ENCODE results near the gene SHCBP1L.

Gene SHCBP1L

DNA sequence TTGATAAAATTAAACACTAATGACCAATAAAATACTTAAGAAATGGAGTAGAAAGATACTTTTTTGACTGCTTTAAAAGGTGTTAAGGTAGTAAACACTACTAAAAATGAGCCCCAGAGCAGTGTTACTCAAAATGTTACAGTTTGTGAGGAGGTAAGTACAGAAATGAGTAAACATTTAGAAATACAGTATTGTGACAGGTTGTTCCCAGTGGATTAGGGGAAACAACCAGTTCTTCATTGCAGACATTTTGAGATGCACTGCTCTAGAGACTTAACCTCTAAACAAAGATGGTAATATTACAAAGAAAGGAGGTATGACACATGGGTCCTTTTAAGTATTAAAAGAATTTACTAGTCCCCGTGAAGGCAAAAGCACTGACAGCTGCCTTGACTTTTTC, 101.1 kb downstream of the SHCBP1L start:
- Histone ChIP-seq H3K27ac (no peak overlapping the region), H3K9me3 (no peaks in the 10 kb centered on the region), H3K27me3 (no peaks in the 10 kb centered on the region), H3K4me1 (ENCODE audit: control insufficient read depth in 1 of 2, insufficient read depth in 1 of 2, low read depth in 1 of 2, low read length in 1 of 2) (no peaks in the 10 kb centered on the region), H3K4me3 (ENCODE audit: low read depth in 1 of 2, low read length in 1 of 2) (no peak overlapping the region), H3K36me3 (peaks cover 90% of the 10 kb centered on the region)
- TF ChIP-seq, protein P1, sequence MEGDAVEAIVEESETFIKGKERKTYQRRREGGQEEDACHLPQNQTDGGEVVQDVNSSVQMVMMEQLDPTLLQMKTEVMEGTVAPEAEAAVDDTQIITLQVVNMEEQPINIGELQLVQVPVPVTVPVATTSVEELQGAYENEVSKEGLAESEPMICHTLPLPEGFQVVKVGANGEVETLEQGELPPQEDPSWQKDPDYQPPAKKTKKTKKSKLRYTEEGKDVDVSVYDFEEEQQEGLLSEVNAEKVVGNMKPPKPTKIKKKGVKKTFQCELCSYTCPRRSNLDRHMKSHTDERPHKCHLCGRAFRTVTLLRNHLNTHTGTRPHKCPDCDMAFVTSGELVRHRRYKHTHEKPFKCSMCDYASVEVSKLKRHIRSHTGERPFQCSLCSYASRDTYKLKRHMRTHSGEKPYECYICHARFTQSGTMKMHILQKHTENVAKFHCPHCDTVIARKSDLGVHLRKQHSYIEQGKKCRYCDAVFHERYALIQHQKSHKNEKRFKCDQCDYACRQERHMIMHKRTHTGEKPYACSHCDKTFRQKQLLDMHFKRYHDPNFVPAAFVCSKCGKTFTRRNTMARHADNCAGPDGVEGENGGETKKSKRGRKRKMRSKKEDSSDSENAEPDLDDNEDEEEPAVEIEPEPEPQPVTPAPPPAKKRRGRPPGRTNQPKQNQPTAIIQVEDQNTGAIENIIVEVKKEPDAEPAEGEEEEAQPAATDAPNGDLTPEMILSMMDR (IDR thresholded peaks at IDR 0.05) = no peak

DNA sequence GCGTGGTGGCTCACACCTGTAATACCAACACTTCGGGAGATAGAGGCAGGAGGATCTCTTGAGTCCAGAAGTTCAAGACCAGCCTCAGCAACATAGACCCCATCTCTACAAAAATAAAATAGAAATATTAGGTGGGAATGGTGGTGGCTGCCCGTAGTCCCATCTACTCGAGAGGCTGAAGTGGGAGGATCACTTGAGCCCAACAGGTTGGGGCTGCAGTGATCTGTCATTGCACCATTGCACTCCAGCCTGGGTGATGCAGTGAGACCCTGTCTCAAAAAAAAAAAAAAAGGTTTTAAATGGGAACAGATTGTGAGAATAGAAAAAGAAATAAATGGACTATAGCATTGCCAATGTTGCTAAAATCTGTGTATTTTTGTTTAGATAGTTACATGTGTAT, 102.6 kb downstream of the SHCBP1L start:
- Histone ChIP-seq H3K36me3 (peaks cover 81% of the 10 kb centered on the region), H3K4me3 (ENCODE audit: low read depth in 1 of 2, low read length in 1 of 2) (no peak overlapping the region), H3K27me3 (no peaks in the 10 kb centered on the region), H3K27ac (no peak overlapping the region), H3K9me3 (no peaks in the 10 kb centered on the region), H3K4me1 (ENCODE audit: control insufficient read depth in 1 of 2, insufficient read depth in 1 of 2, low read depth in 1 of 2, low read length in 1 of 2) (no peaks in the 10 kb centered on the region)
- TF ChIP-seq, protein P1 (IDR thresholded peaks at IDR 0.05) = no peak
